Measurements from ENCODE around the gene ATXN2.
A peak's percentile ranks its signal among the peaks of the same experiment; 100 is the strongest.
"Not testable (repeated sequence)": the region's sequence is repeated elsewhere in the genome, so short reads cannot be mapped to it uniquely, and the experiment has no call there.

The ATXN2 gene

DNA sequence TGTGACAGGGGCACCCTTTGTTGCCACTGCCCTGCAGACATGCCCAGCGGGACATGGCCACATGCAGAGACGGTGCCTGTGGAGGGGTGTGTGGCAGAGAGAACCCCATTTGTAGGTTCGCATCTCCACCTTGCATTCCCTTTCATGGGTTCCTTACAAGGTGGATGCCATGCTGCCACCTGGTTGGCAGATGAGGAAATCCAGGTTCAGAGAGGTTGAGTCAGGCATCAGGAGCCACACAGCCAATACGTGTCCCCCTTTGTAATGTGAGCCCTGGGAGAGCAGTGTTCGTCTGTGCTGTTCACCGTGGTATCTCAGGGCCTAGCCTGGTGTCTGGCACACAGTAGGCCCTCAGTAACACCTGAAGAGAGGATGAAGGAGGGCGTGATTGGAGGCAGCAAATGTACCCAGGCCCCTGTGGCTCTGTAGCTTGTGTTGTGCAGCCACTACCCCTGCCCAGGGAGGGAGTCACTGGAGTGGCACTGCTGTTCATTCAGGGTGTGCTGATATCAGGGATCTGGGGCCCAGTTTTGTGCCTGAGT lies 184.3 kb downstream of the ATXN2 start:
- no peak for DNase-seq (ENCODE audit: low spot score)

DNA sequence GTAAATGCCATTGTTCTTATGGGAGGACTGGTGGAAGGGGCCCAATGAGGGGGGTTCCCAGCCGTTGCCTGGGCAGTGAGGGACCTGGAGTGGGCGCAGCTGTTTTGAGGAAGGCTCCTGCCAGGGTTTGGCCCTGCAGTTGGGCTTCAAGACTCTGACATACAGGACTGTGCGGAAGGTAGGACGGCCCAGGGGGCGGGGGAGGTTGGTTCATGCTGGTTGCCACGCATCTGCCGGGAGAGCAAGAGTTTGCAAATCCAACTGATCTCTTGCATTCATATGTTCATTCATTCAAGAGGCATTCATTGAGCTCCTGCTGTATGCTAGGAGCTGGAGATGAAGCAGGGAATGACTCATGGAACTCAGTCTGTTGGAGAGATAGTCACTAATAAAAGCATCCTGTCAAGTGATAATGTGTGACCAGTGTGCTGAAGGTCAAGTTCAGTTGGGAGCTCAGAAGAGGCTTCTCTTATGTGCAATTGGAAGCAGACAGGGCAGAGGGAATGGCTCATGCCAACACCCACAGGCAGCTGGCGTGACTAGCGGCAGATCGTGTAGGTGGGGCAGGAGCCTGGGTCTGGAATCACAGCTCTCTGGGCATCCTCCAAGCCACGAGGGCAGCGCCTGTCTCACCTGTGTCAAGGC lies 185.6 kb downstream of the ATXN2 start:
- no peak for DNase-seq (ENCODE audit: low spot score)

DNA sequence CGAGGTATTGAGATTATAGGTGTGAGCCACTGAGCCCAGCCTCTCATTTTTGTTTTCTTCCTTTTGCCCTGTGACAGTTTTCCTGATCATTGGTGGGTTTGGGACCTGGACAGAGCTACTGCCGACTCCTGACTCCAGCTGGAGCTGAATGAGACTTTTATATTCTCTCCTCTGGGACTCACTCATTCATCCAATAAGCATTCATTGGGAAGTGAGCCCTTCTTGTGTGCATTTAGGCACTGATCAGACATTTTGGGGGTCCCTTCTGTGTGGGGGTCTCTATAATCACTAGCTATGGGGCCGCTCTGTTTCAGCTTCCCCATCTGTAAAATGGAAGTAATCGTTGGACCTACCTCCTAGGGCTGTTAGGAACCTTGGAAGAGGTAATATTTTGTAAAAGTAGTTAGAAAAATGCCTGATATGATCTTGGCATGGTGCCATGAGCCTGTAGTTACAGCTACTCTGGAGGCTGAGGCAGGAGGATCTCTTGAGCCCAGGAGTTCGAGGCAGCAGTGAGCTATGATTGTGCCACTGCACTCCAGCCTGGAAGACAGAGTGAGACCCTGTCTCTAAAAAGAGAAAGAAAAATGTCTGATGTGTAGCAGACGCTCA lies 186.2 kb downstream of the ATXN2 start:
- no peak for DNase-seq (ENCODE audit: low spot score)

DNA sequence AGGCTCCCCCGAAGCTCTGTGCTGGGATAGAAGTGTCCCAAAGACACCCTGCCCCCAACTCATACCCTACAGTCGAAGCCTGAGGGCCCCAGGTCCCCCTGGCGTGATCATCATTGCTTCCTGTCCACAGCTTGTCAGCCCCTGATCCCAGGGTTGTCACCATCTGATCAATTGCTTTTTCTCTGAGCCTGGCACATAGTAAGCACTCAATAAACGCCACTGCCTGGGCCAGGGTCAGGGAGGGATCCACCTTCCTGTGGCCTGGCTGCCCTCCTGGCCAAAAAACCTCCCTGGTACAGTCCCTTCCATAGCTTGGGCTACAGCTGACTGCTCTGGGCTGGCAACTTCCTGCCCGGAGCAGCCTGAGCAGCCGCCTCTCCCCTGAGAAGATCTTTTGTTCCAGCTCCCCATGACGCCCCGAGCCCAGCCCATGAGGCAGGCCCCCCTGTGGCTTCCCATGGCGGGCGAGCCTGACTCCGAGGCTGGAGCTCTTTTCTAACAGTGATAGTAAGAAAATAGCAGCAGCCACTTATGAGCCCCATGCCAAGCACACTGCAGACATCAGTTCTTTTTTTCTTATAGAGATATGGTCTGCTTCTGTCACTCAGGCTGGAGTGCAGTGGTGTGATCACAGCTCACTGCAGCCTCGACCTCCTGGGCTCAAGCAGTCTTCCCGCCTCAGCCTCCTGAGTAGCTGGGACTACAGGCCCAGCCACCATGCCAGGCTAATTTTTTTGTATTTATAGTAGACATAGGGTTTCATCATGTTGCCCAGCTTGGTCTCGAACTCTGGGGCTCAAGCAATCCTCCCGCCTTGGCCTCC lies 186.9 kb downstream of the ATXN2 start:
- no peak for DNase-seq (ENCODE audit: low spot score)

DNA sequence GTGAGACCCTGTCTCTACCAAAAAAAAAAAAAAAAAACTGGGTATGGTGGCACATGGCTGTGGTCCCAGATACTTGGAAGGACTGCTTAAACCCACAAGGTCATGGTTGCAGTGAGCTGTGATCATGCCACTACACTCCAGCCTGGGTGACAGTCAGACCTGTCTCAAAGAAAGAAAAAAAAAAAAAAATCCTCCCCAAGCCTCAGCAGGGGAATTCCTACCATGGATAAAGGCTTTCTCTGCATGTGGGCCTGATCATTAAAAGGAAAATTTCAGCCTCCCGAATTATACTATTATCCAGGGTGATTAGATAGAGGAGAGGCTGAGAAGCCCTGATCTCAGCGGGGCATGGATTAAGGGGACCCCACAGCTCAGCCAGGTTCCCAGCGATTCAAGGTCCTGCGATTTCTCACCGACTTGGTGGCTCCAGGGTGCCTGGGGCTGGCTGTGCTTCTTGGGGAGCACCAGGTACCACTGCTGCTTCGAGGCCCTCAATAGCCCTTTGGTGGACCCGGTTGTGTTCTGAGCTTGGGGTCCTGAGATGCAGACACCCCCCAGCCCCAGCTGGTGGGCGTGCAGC lies 187.8 kb downstream of the ATXN2 start:
- DNase-seq (ENCODE audit: low spot score), result no peak

DNA sequence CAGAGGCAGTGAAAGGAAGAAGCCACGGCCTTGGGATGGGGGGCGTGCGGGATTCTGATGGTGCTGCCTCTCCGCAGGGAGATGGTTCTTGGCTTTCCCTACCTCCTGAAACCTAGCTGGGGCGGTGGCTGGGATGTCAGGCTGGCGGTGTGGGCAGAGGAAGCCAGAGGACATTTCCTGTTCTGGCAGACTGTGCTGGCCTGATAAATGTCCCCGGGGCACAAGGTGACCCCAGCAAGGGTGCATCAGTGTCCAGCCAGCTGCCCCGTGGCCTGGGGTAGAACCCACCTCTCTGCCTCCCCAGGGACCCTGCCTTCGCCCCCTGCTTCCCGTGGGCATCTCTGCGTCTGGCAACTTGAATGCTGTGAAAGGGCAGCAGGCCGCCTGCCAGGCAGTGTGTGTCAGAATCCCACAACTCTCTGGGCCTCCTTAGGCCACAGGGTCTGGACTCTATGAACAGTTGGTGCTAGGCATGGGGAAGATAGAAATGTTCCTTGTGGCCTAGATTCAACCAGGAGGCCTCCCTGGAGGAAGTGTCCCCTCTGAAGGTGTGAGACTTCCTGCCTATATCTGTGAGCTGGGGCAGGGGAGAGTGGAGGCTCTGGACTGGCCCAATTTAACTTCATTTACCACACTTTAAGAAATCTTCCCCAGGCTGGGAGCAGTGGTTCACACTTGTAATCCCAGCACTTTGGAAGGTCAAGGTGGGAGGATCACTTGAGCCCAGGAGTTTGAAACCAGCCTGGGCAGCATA lies 188.5 kb downstream of the ATXN2 start:
- DNase-seq (ENCODE audit: low spot score), result no peak

DNA sequence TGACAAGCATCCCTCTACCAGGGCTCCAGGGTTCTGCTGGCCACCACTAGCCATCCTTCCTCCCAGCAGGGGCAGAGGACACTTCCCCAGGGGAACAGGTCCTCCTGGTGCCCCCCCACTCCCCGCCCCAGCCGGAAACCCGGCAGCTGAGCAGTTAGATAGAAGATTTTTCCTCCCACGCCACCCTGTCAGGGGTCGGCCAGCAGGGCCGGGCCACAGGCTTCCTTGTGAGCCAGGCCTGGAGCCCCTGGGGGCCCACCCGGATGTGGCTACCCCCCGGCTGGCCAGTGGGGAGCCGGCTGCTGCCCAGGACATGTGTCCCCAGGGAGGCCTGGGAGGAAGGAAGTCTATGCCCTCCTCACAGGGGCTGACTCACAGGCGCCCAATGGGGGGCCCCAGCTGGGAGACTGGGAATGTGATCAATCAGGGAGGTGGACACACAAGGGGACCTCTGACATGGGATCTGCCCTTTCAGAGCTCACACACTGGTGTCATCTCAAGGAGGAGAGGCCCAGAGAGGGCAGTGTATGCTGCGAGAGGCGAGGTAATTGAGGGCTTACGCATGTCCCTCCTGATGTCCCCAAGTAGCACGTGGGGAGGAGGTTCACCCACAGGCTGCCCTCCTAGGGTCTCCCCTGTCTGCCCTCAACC lies 189.2 kb downstream of the ATXN2 start:
- no peak for DNase-seq (ENCODE audit: low spot score)

DNA sequence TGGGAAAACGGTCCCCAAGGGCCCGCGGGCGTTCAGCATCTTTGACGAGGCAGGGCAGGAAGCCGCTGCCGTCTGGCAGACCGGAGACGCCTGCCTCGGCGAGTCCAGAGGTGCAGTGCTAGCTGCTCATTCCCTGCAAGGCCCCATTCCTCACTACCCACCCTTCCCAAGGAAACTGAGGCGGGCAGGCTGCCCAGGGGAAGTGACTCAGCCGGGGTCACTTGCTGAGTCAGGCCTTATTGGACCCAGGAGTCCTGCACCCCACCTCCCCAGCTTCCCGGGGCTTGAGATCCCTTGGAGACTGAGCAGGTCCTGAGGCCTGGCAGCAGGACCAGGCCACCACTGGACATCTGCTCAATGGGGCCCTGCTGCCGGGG lies 189.7 kb downstream of the ATXN2 start:
- DNase-seq (ENCODE audit: low spot score), result no peak

DNA sequence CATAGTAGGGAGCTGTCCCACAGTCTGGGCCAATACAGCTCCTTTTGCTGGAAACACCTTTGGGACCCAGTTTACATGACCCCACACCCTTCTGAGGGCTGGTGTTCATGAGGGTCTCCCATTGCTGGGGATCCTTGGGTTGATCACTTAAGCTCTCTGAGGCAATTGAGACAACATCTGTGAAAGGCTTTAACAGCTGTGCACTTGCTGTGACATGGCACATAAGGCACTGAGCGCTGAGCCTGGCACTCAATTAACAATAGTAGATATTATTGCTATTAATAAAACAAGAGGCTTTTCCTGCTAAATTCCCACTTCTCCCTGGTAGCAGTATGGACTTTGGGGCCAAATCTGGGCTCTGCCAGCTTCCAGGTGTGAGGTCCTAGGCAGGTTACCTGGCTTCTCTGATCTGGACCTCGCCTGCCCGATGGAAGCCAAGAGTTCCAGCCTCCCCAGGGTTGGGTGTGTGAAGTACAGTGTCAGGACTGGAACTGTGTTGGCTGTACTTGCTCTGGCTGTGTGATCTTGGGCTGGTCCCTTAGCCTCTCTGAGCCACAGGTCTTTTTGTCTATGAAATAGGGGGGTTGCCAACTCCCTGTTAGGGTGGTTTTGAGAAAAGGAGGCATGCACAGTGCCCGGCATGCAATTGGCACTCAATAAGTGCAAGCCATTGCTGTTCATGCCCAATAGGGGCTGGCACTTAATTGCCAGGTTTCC lies 190.3 kb downstream of the ATXN2 start:
- no peak for DNase-seq (ENCODE audit: low spot score)

DNA sequence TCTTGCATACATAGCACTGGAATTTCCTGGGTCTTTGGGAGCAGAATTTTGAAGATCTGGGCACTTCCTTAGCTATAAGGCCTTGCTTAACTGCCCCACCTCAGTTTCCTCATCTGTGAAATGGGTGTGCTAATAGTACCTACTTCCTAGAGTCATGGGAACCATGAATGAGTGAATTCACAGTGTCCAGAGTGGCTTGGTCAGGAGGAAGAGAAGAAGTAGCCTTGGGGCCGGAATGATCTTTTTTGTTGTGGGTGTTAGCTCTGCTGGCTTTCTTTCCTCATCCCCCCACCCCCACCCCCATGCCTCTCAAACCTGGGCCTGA lies 191.0 kb downstream of the ATXN2 start:
- no peak for DNase-seq (ENCODE audit: low spot score)

DNA sequence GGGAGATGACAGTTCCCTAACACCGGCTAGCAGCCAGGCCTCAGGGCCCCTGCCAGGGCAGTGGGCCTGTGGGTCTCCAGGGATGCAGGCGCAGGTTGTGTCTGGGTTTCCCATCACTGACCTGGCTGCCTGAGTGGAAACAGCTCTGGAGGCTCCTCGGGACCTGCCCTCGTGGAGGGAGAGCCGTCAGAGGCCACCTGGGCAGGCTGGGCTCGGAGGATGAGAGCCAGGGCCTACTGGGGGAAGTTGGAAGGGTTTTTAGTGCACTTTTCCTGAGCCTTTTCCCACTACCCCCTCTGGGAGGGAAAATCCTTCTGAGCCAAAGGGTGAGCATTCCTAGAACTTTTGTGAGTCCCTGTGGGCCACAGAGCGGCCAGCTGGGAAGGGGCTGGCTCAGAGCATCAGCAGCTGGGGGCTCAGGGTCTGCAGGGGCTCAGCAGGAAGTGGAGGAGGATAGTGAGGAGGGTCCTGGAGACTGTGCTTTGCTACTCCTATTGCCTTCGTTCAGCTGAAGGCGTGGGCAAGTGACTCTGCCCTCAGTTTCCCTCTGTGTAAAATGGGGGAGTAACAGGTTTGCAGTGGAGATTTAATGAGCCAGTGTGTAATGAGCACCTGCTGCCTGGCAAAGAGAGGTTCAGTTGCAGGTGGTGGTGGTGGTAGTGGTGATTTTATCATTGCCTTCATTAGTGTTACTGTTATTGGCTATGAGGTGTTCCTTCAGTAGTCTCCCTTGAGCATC lies 191.6 kb downstream of the ATXN2 start:
- no peak for DNase-seq (ENCODE audit: low spot score)

DNA sequence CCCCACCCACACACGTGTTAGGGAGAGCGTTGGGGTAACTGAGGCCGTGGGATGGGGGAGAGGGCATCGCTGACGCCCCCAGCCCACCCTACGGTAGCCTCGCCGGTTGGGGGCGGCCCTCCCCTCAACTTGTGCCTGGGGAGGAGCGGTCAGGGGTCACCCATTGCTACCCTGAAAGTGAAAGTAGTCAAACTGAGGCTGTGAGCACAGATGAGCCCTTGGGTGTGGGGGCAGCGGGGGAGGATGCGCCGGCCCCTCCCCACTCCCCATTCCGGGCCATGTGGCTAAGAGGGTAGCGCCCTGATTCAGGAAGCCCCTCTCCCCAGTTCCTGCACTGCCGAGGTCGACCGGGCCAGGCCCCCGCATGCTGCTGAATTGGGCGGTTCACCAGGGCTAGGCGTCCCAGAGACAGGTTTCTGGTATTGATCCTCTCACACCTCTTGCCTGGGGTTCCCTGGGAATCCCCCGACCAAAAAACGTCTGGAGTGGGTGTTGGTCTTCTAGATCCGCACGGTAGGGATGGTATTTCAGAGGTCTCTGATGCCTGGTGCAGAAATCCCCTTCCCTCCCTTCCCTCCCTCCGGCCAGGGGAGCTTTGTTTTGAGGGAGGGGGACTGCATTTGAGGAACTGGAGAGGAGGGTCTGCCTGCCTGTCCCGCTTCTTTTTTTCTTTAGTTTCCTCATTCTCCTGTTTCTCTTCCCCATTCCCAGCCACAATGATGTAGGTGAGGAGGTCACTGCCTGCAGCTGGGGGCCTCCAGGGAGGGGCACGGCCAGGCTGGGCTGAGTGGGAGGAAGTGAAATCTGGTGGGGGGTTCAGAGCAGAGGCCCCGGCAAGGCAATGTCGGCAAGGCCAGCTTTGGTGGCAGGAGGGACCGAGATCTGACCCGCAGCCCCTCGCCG lies 192.4 kb downstream of the ATXN2 start:
- no peak for DNase-seq (ENCODE audit: low spot score)

DNA sequence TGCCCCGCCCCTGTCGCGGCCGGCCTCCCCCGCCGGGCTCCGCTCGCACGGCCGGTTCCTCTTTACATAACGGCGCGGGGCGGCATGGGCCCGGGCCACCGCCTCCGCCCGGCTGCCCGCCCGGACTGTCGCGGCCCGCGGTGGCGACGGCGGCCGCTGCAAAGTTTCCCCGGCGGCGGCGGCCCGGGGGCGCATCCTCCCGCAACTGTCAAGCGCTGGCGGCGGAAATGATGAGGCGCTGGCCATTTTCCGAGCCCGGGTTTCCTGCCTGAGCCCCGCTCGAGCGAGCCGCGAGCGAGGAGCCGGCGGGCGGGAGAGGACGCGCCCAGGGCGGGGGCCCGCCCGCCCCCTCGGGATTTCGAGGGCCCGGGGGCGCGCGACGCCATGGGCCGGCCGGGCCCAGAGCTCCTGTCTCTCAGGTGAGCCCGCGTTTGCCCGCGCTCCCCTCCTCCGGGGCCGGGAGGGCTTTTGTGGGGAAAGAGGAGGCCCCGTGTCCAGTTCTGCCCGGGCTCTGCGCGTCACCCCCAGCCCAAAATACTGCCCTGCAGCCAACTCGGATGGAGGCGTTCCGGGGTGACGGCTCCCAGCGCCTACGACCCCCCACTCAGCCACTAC lies 193.1 kb downstream of the ATXN2 start, which contains the start of gene SH2B3:
SH2B3 (plus strand) TSS at position 65 of the 615 bp plus-strand sequence. CDS start 12,223 bp downstream, outside the sequence.
- peak; percentile 69 for DNase-seq (ENCODE audit: low spot score)

DNA sequence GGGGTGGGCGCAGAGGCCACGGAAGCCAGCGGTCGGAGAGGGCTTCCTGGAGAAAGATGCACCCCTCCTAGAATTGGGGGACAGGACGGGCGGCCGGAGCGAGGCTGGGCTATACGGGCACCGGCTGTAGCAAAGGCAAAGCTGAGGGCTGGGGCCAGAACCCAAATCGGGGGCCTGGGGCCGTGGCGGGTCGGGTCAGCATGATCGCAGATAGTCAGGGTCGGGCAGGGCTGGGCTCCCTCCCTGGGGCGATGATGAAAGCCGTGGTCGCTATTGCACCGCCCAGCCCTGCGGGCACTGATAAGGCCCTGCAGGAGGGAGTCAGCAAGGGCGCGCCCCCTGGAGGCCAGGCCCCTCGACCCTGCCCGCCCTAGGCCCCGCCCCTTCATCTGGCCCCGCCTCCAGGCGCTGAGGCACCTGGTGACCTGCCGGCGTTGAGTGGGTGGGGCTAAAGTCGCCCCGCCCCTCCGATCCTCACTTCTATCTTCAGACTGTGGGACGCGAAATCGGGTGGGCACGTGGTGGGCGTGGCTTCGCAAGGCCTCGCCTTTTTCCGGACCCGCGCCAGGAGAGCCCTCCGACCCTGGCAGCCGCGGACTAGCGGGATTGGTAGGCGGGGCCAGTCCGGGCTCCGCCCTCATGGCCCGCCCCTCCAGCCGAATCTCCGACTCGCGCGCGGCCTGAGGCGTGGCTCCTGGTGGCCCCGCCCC lies 193.8 kb downstream of the ATXN2 start:
- DNase-seq (ENCODE audit: low spot score), result peak; percentile 99

DNA sequence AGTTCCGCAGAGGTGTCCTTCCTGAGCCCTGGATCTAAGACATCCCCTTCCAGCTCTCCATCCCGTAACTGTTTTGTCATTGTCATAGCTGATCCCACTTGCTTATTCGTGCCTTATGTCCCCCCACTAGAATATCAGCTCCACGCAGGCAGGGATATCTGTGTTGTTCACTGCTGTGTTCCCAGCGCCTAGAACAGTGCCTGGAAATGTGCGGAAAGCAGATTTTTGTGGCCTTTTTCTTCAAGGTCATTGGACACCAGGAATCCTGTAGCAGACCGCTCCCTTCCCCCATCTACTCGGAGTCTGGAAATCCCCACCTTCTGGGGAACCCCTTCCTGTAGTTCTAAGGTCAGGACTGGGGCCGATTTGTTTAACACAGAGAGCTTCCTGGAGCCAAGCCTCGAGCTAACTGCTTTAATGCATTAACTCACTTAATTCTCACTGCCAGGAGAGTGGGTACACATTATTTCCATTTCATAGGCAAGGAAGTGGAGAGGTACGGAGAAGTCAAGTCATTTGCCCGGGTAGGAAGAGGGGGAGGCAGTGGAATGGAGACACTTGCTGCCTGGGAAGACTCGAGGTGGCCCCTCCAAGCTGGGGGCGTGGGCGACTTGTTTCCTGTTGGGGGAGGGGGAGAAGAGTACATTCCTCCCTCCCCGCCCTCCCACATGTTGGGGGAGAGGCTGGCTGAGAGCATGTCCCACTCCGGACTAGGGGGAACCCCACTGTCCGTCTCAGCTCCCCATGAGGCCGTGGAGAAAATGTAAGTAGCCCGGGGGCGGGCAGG lies 194.6 kb downstream of the ATXN2 start:
- DNase-seq (ENCODE audit: low spot score), result no peak

DNA sequence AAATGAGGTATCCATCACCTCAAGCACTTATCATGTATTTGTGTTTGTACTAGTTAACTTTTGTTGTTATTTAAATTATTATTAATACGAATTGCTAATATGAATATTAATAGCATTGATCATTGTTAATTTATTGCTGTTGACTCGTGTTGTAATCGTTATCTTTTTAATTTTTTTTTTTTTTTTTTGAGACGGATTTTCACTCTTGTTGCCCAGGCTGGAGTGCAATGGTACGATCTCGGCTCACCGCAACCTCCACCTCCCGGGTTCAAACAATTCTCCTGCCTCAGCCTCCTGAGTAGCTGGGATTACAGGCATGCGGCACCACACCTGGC lies 196.7 kb downstream of the ATXN2 start:
- DNase-seq (ENCODE audit: low spot score), result not testable (repeated sequence)
